DMS79 (cell line): Measurements from ENCODE around the gene ASTN2.

Source experiments
- DNase-seq: peaks from one replicate; lab custom pipeline; 2025; lab: John Stamatoyannopoulos, UW

Gene ASTN2

GRCh38 chr9:117249799-117250198 lies 165.1 kb downstream of the ASTN2 start:
- DNase-seq: no peak

GRCh38 chr9:117247266-117247665 lies 167.6 kb downstream of the ASTN2 start:
- DNase-seq: no peak

GRCh38 chr9:117245175-117245829 lies 169.6 kb downstream of the ASTN2 start:
- DNase-seq: no peak

GRCh38 chr9:117242082-117242481 lies 172.8 kb downstream of the ASTN2 start:
- DNase-seq: no peak

GRCh38 chr9:117239428-117239827 lies 175.4 kb downstream of the ASTN2 start:
- DNase-seq: no peak

- no peak for DNase-seq
These were observed 180.8 kb downstream of the ASTN2 start for GRCh38 chr9:117234103-117234502.

- DNase-seq: no peak
These were observed 181.8 kb downstream of the ASTN2 start for GRCh38 chr9:117233016-117233415.

- no peak for DNase-seq
These were observed 182.6 kb downstream of the ASTN2 start for GRCh38 chr9:117232281-117232680.

GRCh38 chr9:117231012-117231411 lies 183.8 kb downstream of the ASTN2 start:
- no peak for DNase-seq

GRCh38 chr9:117224695-117225094 lies 190.2 kb downstream of the ASTN2 start:
- DNase-seq: peak; percentile 100

GRCh38 chr9:117218951-117219350 lies 195.9 kb downstream of the ASTN2 start:
- DNase-seq: no peak

- DNase-seq: no peak
These were observed 200.4 kb downstream of the ASTN2 start for GRCh38 chr9:117214416-117214815.

- DNase-seq: no peak
These were observed 203.6 kb downstream of the ASTN2 start for GRCh38 chr9:117211280-117211679.

GRCh38 chr9:117205806-117206205 lies 209.1 kb downstream of the ASTN2 start:
- DNase-seq: no peak

- DNase-seq: no peak
These were observed 209.9 kb downstream of the ASTN2 start for GRCh38 chr9:117204971-117205370.

- no peak for DNase-seq
These were observed 223.2 kb downstream of the ASTN2 start for GRCh38 chr9:117191504-117192261.

GRCh38 chr9:117189121-117189520 lies 225.7 kb downstream of the ASTN2 start:
- no peak for DNase-seq

- peak; percentile 94 for DNase-seq
These were observed 226.5 kb downstream of the ASTN2 start for GRCh38 chr9:117188394-117188793.

GRCh38 chr9:117187498-117187897 lies 227.4 kb downstream of the ASTN2 start:
- no peak for DNase-seq

- DNase-seq: no peak
These were observed 230.7 kb downstream of the ASTN2 start for GRCh38 chr9:117184173-117184572.

GRCh38 chr9:117182046-117182445 lies 232.8 kb downstream of the ASTN2 start:
- no peak for DNase-seq

- no peak for DNase-seq
These were observed 233.9 kb downstream of the ASTN2 start for GRCh38 chr9:117180896-117181445.
